Transverse colon (tissue), 4 donors: Measurements from ENCODE around the gene SMIM11.

Experiments
- CTCF ChIP-seq, 5 experiments: fragments of 200-600 bp in 3 of 5; fragments of 450-650 bp in 2 of 5; sonication (generic) in 3 of 5; IDR thresholded peaks; 1 replicate in 2 of 5; 2 replicates in 3 of 5; pipeline ENCODE4 v1.5.1; 2016 to 2017; ENCODE audit warnings: antibody characterized with exemption in 5 of 5, inconsistent platforms in 3 of 5, mild to moderate bottlenecking in 2 of 5, moderate library complexity in 1 of 5
- EP300 ChIP-seq: sonication (generic); formaldehyde crosslinking; IDR thresholded peaks from one replicate; pipeline ENCODE4 v1.6.1; 2017; ENCODE audit warnings: antibody characterized with exemption, low read depth
- POLR2A ChIP-seq: fragments of 450-650 bp; IDR thresholded peaks from one replicate; pipeline ENCODE4 v1.6.1; 2016; ENCODE audit warnings: antibody characterized with exemption, mild to moderate bottlenecking, moderate library complexity
- POLR2AphosphoS5 ChIP-seq, 3 donors: sonication (generic); formaldehyde crosslinking; IDR thresholded peaks; one replicate each; pipeline ENCODE4 v1.6.1; 2016; ENCODE audit warnings: antibody characterized with exemption in 3 of 3

GRCh38 chr21:34360488-34361241 is 14.6 kb upstream of the SMIM11 start:
- TF ChIP-seq CTCF (IDR thresholded peaks at IDR 0.05) (no peak), EP300 (no peak), POLR2AphosphoS5 (IDR thresholded peaks at IDR 0.05) (no peak), POLR2A (no peak)
